GM12872 (cell line): ENCODE data around the gene ATXN7L1.

ENCODE experiments used
- TF ChIP-seq, protein P1 (sequence below): IDR thresholded peaks from 3 replicates; pipeline ENCODE4 v1.5.1; 2011; ENCODE audit warnings: low read depth, mild to moderate bottlenecking, low read length, moderate library complexity; ENCODE audit not compliant: insufficient read depth

ATXN7L1 gene

GRCh38 chr7:105734233-105734632, 142.2 kb downstream of the ATXN7L1 start:
- TF ChIP-seq, protein P1, sequence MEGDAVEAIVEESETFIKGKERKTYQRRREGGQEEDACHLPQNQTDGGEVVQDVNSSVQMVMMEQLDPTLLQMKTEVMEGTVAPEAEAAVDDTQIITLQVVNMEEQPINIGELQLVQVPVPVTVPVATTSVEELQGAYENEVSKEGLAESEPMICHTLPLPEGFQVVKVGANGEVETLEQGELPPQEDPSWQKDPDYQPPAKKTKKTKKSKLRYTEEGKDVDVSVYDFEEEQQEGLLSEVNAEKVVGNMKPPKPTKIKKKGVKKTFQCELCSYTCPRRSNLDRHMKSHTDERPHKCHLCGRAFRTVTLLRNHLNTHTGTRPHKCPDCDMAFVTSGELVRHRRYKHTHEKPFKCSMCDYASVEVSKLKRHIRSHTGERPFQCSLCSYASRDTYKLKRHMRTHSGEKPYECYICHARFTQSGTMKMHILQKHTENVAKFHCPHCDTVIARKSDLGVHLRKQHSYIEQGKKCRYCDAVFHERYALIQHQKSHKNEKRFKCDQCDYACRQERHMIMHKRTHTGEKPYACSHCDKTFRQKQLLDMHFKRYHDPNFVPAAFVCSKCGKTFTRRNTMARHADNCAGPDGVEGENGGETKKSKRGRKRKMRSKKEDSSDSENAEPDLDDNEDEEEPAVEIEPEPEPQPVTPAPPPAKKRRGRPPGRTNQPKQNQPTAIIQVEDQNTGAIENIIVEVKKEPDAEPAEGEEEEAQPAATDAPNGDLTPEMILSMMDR = no peak

DNA sequence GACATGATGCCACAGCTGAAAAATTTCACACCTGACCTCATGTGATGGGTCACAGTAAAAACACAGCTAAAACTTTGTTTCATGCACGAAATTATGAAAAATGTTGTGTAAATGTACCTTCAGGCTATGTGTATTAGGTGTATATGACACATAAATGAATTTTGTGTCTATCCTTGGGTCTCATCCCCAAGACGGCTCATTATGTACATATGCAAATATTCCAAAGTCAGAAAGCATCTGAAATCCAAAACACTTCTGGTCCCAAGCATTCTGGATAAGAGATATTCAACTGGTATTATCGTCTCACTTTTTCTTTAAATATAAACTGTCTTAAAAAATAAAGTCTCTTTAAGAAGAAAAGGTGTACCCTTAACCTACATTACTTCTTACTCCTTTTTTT, 145.4 kb downstream of the ATXN7L1 start:
- TF ChIP-seq, protein P1 = no peak

GRCh38 chr7:105728028-105728427, 148.4 kb downstream of the ATXN7L1 start:
- TF ChIP-seq, protein P1 = no peak

DNA sequence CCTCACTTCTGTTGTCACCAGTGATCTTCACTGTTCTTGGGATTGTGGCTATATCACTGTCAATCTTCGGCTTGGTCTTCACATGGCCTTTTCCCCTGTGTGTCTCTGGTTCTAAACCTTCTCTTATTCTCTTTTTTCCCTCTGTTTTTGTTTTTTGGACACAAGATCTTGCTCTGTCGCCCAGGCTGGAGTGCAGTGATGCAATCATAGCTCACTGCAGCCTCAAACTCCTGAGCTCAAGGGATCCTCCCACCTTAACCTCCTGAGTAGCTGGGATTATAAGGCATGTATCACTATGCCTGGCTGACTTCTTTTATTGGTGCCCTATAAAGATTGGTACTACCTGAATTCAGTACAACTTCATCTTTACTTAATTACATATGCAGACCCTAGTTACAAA, 151.7 kb downstream of the ATXN7L1 start:
- TF ChIP-seq, protein P1 = no peak

GRCh38 chr7:105723572-105723971, 152.8 kb downstream of the ATXN7L1 start:
- TF ChIP-seq, protein P1 = no peak

- TF ChIP-seq, protein P1 = no peak
These were observed 154.8 kb downstream of the ATXN7L1 start for GRCh38 chr7:105721571-105722104.

GRCh38 chr7:105719919-105720318, 156.5 kb downstream of the ATXN7L1 start:
- TF ChIP-seq, protein P1 = no peak
